ENCODE data around the gene CFAP57. TPM values are rescaled to one million over a fixed set of nuclear protein-coding genes. Genes with fewer than 3 reads are reported as not detected.

Gene CFAP57
- total and polyA plus RNA-seq, 9 of the 15 experiments (the other 6 are each of a cell fraction or from before 2014, with no cell fraction given), result 0.04 to 0.22 (median 0.07) TPM; not detected in 3

DNA sequence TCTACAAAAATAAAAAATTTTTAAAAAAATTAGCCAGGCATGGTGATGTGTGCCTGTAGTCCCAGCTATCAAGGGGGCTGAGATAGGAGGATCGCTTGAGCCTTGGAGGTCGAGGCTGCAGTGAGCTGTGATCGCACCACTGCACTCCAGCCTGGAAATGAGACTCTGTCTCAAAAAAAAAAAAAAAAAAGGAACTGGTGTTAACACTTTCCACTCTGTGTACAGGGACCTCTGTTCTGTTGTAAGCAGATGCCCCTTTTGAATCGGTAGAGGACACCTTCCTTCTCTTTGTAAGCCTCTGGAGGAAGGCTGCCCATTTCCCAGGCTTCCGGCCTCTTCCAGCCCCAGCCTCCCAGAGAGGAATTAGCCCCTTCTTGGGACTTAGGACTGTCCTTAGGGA lies 120.5 kb downstream of the CFAP57 start:
- FAIRE-seq (no peak), ATAC-seq (no peak), DNase-seq (ENCODE audit: extremely low read depth in 1 of 4, low spot score in 3 of 4) (no peak)
- BruUV-seq (replicated peaks), result no TSS peak
- Histone ChIP-seq H3K4me3 (no peak overlapping the region), H3K9me1 (ENCODE audit: control insufficient read depth, insufficient read depth, low read length) (no peaks in the 10 kb centered on the region), H2AFZ (ENCODE audit: low read depth, low read length) (no peak overlapping the region), H3K79me2 (ENCODE audit: control insufficient read depth, insufficient read depth, low read length) (no peaks in the 10 kb centered on the region), H3K4me2 (ENCODE audit: insufficient read depth, low read length) (no peak overlapping the region), H3K9me3 (replicated peaks; ENCODE audit: control insufficient read depth, insufficient read depth, low read depth, low read length) (no peaks in the 10 kb centered on the region), H3K27me3 (ENCODE audit: control insufficient read depth in 2 of 2, insufficient read depth in 2 of 2, low read length in 2 of 2) (peaks cover 49 to 55% of the 10 kb centered on the region in 2 experiments), H3K36me3 (ENCODE audit: control insufficient read depth, insufficient read depth, low read length) (no peaks in the 10 kb centered on the region), H3K4me1 (replicated peaks in 1 of 2; ENCODE audit: control insufficient read depth in 2 of 2, insufficient read depth in 2 of 2, low read length in 2 of 2) (0 out of 5 replicates have a peak, but pooled peaks cover 0 to 3% of the 10 kb centered on the region in 2 experiments), H3K27ac (ENCODE audit: extremely low read depth, low read depth, low read length) (no peak overlapping the region), H4K20me1 (replicated peaks; ENCODE audit: control insufficient read depth, insufficient read depth, low read length) (peaks cover 6% of the 10 kb centered on the region), H3K9ac (ENCODE audit: insufficient read depth in 1 of 2, low read depth in 2 of 2, low read length in 2 of 2) (no peak overlapping the region)
- intact Hi-C loops (cut with micrococcal nuclease) (no loop called here), in situ Hi-C loops (cut with MboI) (no loop called here)
- WGBS (ENCODE audit: insufficient coverage, low coverage, missing lambda C conversion rate), result 7% methylated on average over 5 of the region's 5 CpGs
- TF ChIP-seq TAF1 (IDR thresholded peaks at IDR 0.05; ENCODE audit: control insufficient read depth, extremely low read depth, insufficient read depth, low read length, severe bottlenecking), result no peak
- TF ChIP-seq, protein P1, sequence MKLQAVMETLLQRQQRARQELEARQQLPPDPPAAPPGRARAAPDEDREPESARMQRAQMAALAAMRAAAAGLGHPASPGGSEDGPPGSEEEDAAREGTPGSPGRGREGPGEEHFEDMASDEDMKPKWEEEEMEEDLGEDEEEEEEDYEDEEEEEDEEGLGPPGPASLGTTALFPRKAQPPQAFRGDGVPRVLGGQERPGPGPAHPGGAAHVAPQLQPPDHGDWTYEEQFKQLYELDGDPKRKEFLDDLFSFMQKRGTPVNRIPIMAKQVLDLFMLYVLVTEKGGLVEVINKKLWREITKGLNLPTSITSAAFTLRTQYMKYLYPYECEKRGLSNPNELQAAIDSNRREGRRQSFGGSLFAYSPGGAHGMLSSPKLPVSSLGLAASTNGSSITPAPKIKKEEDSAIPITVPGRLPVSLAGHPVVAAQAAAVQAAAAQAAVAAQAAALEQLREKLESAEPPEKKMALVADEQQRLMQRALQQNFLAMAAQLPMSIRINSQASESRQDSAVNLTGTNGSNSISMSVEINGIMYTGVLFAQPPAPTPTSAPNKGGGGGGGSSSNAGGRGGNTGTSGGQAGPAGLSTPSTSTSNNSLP (IDR thresholded peaks at IDR 0.05; ENCODE audit: borderline replicate concordance, low read depth, low read length), result no peak
- no peak for TF ChIP-seq GATA2 (CRISPR knock-in tag; IDR thresholded peaks at IDR 0.05)
- no peak for TF ChIP-seq SREBF1 (IDR thresholded peaks at IDR 0.05; ENCODE audit: borderline replicate concordance, low read depth, low read length)
- TF ChIP-seq MTA1 (IDR thresholded peaks at IDR 0.05; ENCODE audit: borderline replicate concordance), result no peak
- no peak for TF ChIP-seq CTBP1 (IDR thresholded peaks at IDR 0.05; ENCODE audit: borderline replicate concordance)
- no peak for TF ChIP-seq FOXA1 (IDR thresholded peaks at IDR 0.05; ENCODE audit: borderline replicate concordance)
- no peak for TF ChIP-seq HDAC8 (tag; IDR thresholded peaks at IDR 0.05)
- no peak for TF ChIP-seq NR1H2 (CRISPR knock-in tag; IDR thresholded peaks at IDR 0.05)
- no peak for TF ChIP-seq ARHGAP35 (IDR thresholded peaks at IDR 0.05; ENCODE audit: partially characterized antibody)
- TF ChIP-seq, protein P2, sequence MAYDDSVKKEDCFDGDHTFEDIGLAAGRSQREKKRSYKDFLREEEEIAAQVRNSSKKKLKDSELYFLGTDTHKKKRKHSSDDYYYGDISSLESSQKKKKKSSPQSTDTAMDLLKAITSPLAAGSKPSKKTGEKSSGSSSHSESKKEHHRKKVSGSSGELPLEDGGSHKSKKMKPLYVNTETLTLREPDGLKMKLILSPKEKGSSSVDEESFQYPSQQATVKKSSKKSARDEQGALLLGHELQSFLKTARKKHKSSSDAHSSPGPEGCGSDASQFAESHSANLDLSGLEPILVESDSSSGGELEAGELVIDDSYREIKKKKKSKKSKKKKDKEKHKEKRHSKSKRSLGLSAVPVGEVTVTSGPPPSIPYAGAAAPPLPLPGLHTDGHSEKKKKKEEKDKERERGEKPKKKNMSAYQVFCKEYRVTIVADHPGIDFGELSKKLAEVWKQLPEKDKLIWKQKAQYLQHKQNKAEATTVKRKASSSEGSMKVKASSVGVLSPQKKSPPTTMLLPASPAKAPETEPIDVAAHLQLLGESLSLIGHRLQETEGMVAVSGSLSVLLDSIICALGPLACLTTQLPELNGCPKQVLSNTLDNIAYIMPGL (CRISPR knock-in tag; IDR thresholded peaks at IDR 0.05), result no peak
- TF ChIP-seq KLF6 (CRISPR knock-in tag; IDR thresholded peaks at IDR 0.05; ENCODE audit: borderline replicate concordance), result no peak
- TF ChIP-seq POLR2A (conservative IDR thresholded peaks at IDR 0.05), result no peak
- TF ChIP-seq MAFG (tag; conservative IDR thresholded peaks at IDR 0.05), result no peak
- no peak for TF ChIP-seq L3MBTL2 (IDR thresholded peaks at IDR 0.05)
- TF ChIP-seq GTF2E2 (tag; IDR thresholded peaks at IDR 0.05), result no peak
- no peak for TF ChIP-seq CEBPG (CRISPR knock-in tag; IDR thresholded peaks at IDR 0.05)
- TF ChIP-seq CEBPG (tag; conservative IDR thresholded peaks at IDR 0.05 in 1 of 2, IDR thresholded peaks at IDR 0.05 in 1 of 2), result no peak
- no peak for TF ChIP-seq PHF8 (IDR thresholded peaks at IDR 0.05; ENCODE audit: borderline replicate concordance, low read length)
- CTCF ChIA-PET (ENCODE audit: low intra/inter-chr PET ratio), result no interaction called here
- POLR2A ChIA-PET, result interaction anchor here (0.6 to 1.2 kb wide), 3 partner anchors 13 to 36 kb away, joined by 3 to 4 read pairs (median 4); no protein-coding TSS in a partner anchor

Measured in K562 (cell line).